Stimulated activated CD4-positive, alpha-beta T cell treated with anti-CD3 and anti-CD28 coated beads, Interleukin-12 subunit alpha, Interleukin-12 subunit beta, amount 100 ng/mL, for 4 hours (primary cell): ENCODE results near the gene MAIP1.
A peak's percentile ranks its signal among the peaks of the same experiment; 100 is the strongest.
"Not testable (repeated sequence)": the region's sequence is repeated elsewhere in the genome, so short reads cannot be mapped to it uniquely, and the experiment has no call there.

Experiments
- DNase-seq: peaks from one replicate; pipeline ENCODE4 v3.0.0-alpha.2; 2020

The MAIP1 gene

GRCh38 chr2:199955339-199956061 is at the start of gene MAIP1, which contains the start of gene TYW5:
Gene MAIP1 (plus strand): TSS chr2:199955582. CDS start chr2:199955799, 217 bp downstream.
Gene TYW5 (minus strand): TSS chr2:199955491. CDS start chr2:199955470, 21 bp downstream.
- DNase-seq = peak; percentile 76

- DNase-seq = no peak
Measured at GRCh38 chr2:199907008-199907714, 48.2 kb upstream of the MAIP1 start.

- no peak for DNase-seq
Measured at GRCh38 chr2:199910338-199911051, 44.9 kb upstream of the MAIP1 start.

GRCh38 chr2:199911052-199911876 is 44.1 kb upstream of the MAIP1 start, which contains the start of gene C2orf69:
Gene C2orf69 (plus strand): TSS chr2:199911293. CDS start chr2:199911439, 146 bp downstream.
- peak; percentile 90 for DNase-seq

GRCh38 chr2:199911877-199912161 is 43.6 kb upstream of the MAIP1 start:
- no peak for DNase-seq

- DNase-seq = not testable (repeated sequence)
Measured at GRCh38 chr2:199912553-199913114, 42.7 kb upstream of the MAIP1 start.

- no peak for DNase-seq
Measured at GRCh38 chr2:199914372-199914958, 40.9 kb upstream of the MAIP1 start.

- no peak for DNase-seq
Measured at GRCh38 chr2:199916980-199917379, 38.4 kb upstream of the MAIP1 start.

- no peak for DNase-seq
Measured at GRCh38 chr2:199922856-199923255, 32.5 kb upstream of the MAIP1 start.

GRCh38 chr2:199923924-199924323 is 31.5 kb upstream of the MAIP1 start:
- DNase-seq = no peak

GRCh38 chr2:199926806-199927205 is 28.6 kb upstream of the MAIP1 start:
- no peak for DNase-seq

GRCh38 chr2:199928226-199928625 is 27.2 kb upstream of the MAIP1 start:
- no peak for DNase-seq

GRCh38 chr2:199928626-199929025 is 26.8 kb upstream of the MAIP1 start:
- no peak for DNase-seq

GRCh38 chr2:199929262-199929661 is 26.1 kb upstream of the MAIP1 start:
- no peak for DNase-seq

- DNase-seq = no peak
Measured at GRCh38 chr2:199932312-199932855, 23.0 kb upstream of the MAIP1 start.

- no peak for DNase-seq
Measured at GRCh38 chr2:199933466-199933865, 21.9 kb upstream of the MAIP1 start.

GRCh38 chr2:199936554-199936953 is 18.8 kb upstream of the MAIP1 start:
- DNase-seq = no peak

GRCh38 chr2:199940373-199940772 is 15.0 kb upstream of the MAIP1 start:
- no peak for DNase-seq

- no peak for DNase-seq
Measured at GRCh38 chr2:199943373-199943772, 12.0 kb upstream of the MAIP1 start.

- DNase-seq = no peak
Measured at GRCh38 chr2:199946196-199946595, 9.2 kb upstream of the MAIP1 start.

- DNase-seq = no peak
Measured at GRCh38 chr2:199946836-199947235, 8.5 kb upstream of the MAIP1 start.

GRCh38 chr2:199950396-199950795 is 5.0 kb upstream of the MAIP1 start:
- DNase-seq = no peak
